Stomach (tissue), 9 donors: ENCODE results near the gene ZNF121. TPM values are rescaled to one million over a fixed set of nuclear protein-coding genes. Genes with fewer than 3 reads are reported as not detected.
"Not testable (repeated sequence)": the region's sequence is repeated elsewhere in the genome, so short reads cannot be mapped to it uniquely, and the experiment has no call there.

Source experiments
- DNase-seq, 2 donors: peaks; one replicate each; pipeline versions ENCODE4 v3.0.0 to v3.0.0-alpha.2; 2013 to 2019
- H3K27ac ChIP-seq, 5 donors: fragments of 200-600 bp in 4 of 5; sonication (generic) in 4 of 5; one replicate each; pipeline ENCODE4 v1.5.1; 2013 to 2019; ENCODE audit warnings: mild to moderate bottlenecking in 1 of 5, moderate library complexity in 1 of 5
- H3K27me3 ChIP-seq, 3 donors: fragments of 200-600 bp; sonication (generic); one replicate each; pipeline ENCODE4 v1.5.1; 2017 to 2019; ENCODE audit warnings: mixed run types in 1 of 3
- H3K36me3 ChIP-seq, 4 donors: fragments of 200-600 bp; sonication (generic); 1 replicate in 3 of 4; 2 replicates in 1 of 4; pipeline ENCODE4 v1.5.1; 2016 to 2019
- H3K4me1 ChIP-seq, 4 donors: fragments of 200-600 bp; sonication (generic); one replicate each; pipeline ENCODE4 v1.5.1; 2016 to 2019
- H3K4me3 ChIP-seq, 4 donors: fragments of 200-600 bp; sonication (generic) in 3 of 4; one replicate each; pipeline ENCODE4 v1.5.1; 2016 to 2019; ENCODE audit warnings: mild to moderate bottlenecking in 1 of 4
- H3K9me3 ChIP-seq, 4 donors: fragments of 200-600 bp; sonication (generic); one replicate each; pipeline ENCODE4 v1.5.1; 2016 to 2019
- EP300 ChIP-seq: sonication (generic); formaldehyde crosslinking; IDR thresholded peaks from one replicate; pipeline ENCODE4 v1.6.1; 2017; ENCODE audit warnings: antibody characterized with exemption
- POLR2A ChIP-seq, 4 donors: fragments of 450-650 bp; IDR thresholded peaks; one replicate each; pipeline ENCODE4 v1.6.1; 2016; ENCODE audit warnings: antibody characterized with exemption in 4 of 4, control low read depth in 2 of 4, mild to moderate bottlenecking in 1 of 4, moderate library complexity in 1 of 4
- POLR2AphosphoS5 ChIP-seq, 3 donors: sonication (generic); formaldehyde crosslinking; IDR thresholded peaks; one replicate each; pipeline ENCODE4 v1.6.1; 2016; ENCODE audit warnings: antibody characterized with exemption in 3 of 3
- WGBS, 5 donors: extraction: QIAGEN DNeasy Blood & Tissue Kit in 3 of 5; methylation state at CpG; one replicate each; pipeline versions ENCODE4 v1.1.5 to v1.1.7; 2013 to 2018; 5-methylcytosine and 5-hydroxymethylcytosine counted together
- intact Hi-C: fragments of 100-400 bp; cut with DNase I; formaldehyde crosslinking; loops from one replicate; pipeline ENCODE4 v1.15.1; 2023; ENCODE audit warnings: low total_unique reads
- polyA plus RNA-seq, 3 donors: library from polyadenylated mRNA; stranded (reverse); fragments of 200-250 nt; gene quantifications; one replicate each; pipeline ENCODE4 v1.2.3, GENCODE V29; 2013
- total RNA-seq, 5 donors: library from RNA; depleted of rRNA; stranded (reverse); fragments of >200 nt; gene quantifications; one replicate each; pipeline versions ENCODE4 v1.1.0 to v1.2.3, GENCODE V29; 2014 to 2016
- TF ChIP-seq, protein P1 (sequence below), 7 experiments: fragments of 450-650 bp in 4 of 7; fragments of 200-600 bp in 3 of 7; sonication (generic) in 3 of 7; IDR thresholded peaks; one replicate each; pipeline ENCODE4 v1.5.1; 2016 to 2019; ENCODE audit warnings: antibody characterized with exemption in 7 of 7, control low read depth in 2 of 7, mild to moderate bottlenecking in 1 of 7
- donor health status: healthy with polysubstance abuse.
- donor health status: Bipolar disorder and iron deficiency.
- donor health status: healthy.

ZNF121 gene
- total and polyA plus RNA-seq, 8 donors, result 1.8 to 72.4 (median 12.5) TPM

DNA sequence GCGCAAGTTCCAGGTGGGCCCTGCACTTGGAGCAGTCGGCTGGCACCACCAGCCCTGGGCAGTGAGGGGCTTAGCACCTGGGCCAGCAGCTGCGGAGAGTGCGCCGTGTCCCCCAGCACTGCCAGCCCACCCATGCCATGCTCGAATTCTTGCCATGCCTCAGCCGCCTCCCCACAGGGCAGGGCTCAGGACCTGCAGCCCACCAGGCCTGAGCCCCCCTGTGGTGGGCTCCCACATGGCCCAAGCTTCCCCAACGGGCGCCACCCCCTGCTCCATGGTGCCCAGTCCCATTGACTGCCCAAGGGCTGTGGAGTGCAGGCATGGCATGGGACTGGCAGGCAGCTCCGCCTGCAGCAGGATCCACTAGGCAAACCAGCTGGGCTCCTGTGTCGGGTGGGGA, 36.4 kb downstream of the ZNF121 start:
- 77 to 96% (median 92%) methylated on average over 5 to 11 of the region's 11 CpGs for WGBS, 5 donors
- no peak for DNase-seq
- TF ChIP-seq POLR2AphosphoS5 (IDR thresholded peaks at IDR 0.05), result no peak
- no peak for TF ChIP-seq POLR2A (IDR thresholded peaks at IDR 0.05)
- TF ChIP-seq, protein P1, sequence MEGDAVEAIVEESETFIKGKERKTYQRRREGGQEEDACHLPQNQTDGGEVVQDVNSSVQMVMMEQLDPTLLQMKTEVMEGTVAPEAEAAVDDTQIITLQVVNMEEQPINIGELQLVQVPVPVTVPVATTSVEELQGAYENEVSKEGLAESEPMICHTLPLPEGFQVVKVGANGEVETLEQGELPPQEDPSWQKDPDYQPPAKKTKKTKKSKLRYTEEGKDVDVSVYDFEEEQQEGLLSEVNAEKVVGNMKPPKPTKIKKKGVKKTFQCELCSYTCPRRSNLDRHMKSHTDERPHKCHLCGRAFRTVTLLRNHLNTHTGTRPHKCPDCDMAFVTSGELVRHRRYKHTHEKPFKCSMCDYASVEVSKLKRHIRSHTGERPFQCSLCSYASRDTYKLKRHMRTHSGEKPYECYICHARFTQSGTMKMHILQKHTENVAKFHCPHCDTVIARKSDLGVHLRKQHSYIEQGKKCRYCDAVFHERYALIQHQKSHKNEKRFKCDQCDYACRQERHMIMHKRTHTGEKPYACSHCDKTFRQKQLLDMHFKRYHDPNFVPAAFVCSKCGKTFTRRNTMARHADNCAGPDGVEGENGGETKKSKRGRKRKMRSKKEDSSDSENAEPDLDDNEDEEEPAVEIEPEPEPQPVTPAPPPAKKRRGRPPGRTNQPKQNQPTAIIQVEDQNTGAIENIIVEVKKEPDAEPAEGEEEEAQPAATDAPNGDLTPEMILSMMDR (IDR thresholded peaks at IDR 0.05), result no peak
- TF ChIP-seq EP300, result no peak
- no peaks in the 10 kb centered on the region for H3K27me3 ChIP-seq
- no peak overlapping the region for H3K4me3 ChIP-seq
- no peaks in the 10 kb centered on the region for H3K4me1 ChIP-seq
- intact Hi-C loops, result no loop called here
- H3K27ac ChIP-seq, result no peak overlapping the region
- H3K9me3 ChIP-seq, result peaks cover 0 to 81% (median 52%) of the 10 kb centered on the region in 4 donors
- no peaks in the 10 kb centered on the region for H3K36me3 ChIP-seq

DNA sequence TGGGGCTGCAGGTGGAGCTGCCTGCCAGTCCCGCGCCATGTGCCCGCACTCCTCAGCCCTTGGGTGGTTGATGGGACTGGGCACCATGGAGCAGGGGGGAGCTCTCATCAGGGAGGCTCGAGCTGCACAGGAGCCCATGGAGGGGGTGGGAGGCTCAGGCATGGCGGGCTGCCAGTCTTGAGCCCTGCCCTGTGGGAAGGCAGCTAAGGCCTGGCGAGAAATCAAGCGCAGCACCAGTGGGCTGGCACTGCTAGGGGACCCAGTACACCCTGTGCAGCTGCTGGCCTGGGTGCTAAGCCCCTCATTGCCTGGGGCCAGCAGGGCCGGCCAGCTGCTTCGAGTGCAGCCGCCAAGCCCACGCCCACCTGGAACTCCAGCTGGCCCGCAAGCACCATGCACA, 43.0 kb downstream of the ZNF121 start:
- 90 to 95% (median 93%) methylated on average over 6 to 12 of the region's 12 CpGs for WGBS, 5 donors
- H3K4me1 ChIP-seq, result peaks cover 0 to 23% (median 10%) of the 10 kb centered on the region in 4 donors
- H3K36me3 ChIP-seq, intact Hi-C loops, H3K4me3 ChIP-seq, DNase-seq, H3K27ac ChIP-seq, H3K27me3 ChIP-seq: not testable (repeated sequence)
- peaks cover 2 to 52% (median 23%) of the 10 kb centered on the region in 4 donors for H3K9me3 ChIP-seq

DNA sequence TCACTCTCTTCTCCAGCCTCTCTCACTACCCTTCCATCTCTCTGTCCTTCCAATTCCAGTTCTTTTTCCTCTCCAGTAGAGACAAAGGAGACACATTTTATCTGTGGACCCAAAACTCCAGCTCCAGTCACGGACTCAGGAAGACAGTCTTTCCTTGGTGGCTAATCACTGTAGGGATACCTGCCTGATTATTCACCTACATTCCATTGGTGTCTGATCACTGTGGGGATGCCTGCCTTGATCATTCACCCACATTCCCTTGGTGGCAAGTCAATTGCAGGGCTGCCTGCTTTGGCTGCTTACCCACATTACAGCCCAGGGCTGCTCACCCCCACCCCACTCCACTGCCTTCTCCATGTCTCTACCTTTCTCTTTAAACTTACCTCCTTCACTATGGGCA, 44.4 kb downstream of the ZNF121 start:
- H3K4me3 ChIP-seq, H3K27me3 ChIP-seq, intact Hi-C loops, H3K27ac ChIP-seq, DNase-seq: not testable (repeated sequence)
- 45 to 100% (median 85%) methylated on average over 1 of the region's 1 CpG for WGBS, 5 donors
- Histone ChIP-seq H3K9me3 (peaks cover 3 to 54% (median 29%) of the 10 kb centered on the region in 4 donors), H3K36me3 (peaks cover 14 to 20% (median 19%) of the 10 kb centered on the region in 4 donors), H3K4me1 (peaks cover 0 to 25% (median 10%) of the 10 kb centered on the region in 4 donors)

DNA sequence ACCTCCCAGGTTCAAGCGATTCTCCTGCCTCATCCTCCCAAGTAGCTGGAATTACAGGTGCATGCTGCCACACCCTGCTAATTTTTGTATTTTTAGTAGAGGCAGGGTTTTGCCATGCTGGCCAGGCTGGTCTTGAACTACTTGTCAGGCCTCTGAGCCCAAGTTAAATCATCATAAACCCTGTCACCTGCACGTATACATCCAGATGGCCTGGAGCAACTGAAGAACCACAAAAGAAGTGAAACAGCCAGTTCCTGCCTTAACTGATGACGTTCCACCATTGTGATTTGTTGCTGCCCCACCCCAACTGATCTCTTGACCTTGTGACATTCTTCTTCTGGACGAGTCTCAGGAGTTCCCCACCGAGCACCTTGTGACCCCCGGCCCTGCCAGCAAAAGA, 45.1 kb downstream of the ZNF121 start:
- Histone ChIP-seq H3K36me3 (peaks cover 21 to 27% (median 26%) of the 10 kb centered on the region in 4 donors), H3K4me1 (peaks cover 0 to 25% (median 10%) of the 10 kb centered on the region in 4 donors), H3K9me3 (peaks cover 9 to 56% (median 32%) of the 10 kb centered on the region in 4 donors), H3K4me3 (peak overlapping the region in 3 of 4 donors; percentile 57 to 77 (median 67)), H3K27ac (peak overlapping the region in 4 of 5 donors; percentile 90 to 91 (median 90))
- H3K27me3 ChIP-seq, intact Hi-C loops, DNase-seq: not testable (repeated sequence)
- WGBS, 5 donors, result 78 to 82% (median 80%) methylated on average over 6 of the region's 6 CpGs

DNA sequence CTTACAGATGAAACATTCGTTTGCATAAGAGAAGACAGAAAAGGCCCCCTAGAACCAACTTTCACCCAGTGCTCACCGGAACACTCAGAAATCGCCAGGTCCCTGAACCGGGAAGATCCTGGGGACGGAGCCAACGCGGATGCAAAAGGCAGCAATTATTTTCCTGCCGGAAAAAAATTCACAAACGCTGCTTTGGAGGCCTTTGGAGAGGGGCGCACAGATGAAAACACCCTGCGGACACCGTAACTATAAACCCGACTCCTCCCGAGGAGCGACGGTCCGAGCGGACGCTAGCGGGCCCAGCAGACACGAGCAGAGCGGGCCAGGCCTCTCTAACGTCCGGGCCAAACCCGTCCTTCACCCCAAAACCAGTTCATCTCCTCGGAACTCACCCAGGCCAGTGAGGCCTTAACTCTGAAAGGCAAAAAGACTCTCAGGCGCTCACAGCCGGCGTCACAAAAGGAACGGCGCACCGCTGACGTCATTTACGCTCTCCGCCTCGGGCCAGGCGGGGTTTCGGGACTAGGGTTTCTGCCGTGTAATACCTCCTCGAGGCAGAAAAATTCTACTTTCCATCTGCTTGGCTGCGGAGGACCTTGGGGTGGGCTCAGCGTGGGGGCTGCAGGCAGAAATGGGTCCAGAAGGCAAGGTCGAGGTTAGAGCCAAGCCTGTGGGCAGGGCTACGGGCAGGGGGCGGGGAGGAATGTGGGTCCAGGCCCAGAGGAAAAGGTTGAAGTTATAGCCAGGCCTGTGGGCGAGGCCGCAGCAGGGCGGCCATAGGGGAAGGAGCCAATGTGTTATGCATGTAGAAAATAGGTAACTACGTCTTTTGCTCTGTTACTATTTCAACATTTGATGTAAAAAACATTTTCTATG, 45.9 kb downstream of the ZNF121 start, which contains the start of gene ZNF426:
ZNF426 (minus strand) TSS at position 463 of the 876 bp plus-strand sequence. CDS start 2,413 bp downstream, outside the sequence.
- DNase-seq, result peak; percentile 85 to 97
- H3K27ac ChIP-seq, result peak within 1 kb of the TSS; percentile 85 to 91 (median 90)
- 1 to 3% (median 2%) methylated on average over 31 to 49 of the region's 49 CpGs for WGBS, 5 donors
- no peaks in the 10 kb centered on the region for H3K27me3 ChIP-seq
- peaks cover 0 to 25% (median 10%) of the 10 kb centered on the region in 4 donors for H3K4me1 ChIP-seq
- peak within 1 kb of the TSS; percentile 57 to 77 (median 66) for H3K4me3 ChIP-seq
- intact Hi-C loops, result no loop called here
- H3K36me3 ChIP-seq, result peaks cover 29 to 35% (median 34%) of the 10 kb centered on the region in 4 donors
- H3K9me3 ChIP-seq, result peaks cover 14 to 64% (median 36%) of the 10 kb centered on the region in 4 donors
- TF ChIP-seq POLR2AphosphoS5 (IDR thresholded peaks at IDR 0.05) (peak; percentile 58 to 80 (median 61)), POLR2A (IDR thresholded peaks at IDR 0.05) (no peak), EP300 (no peak)
- TF ChIP-seq, protein P1 (IDR thresholded peaks at IDR 0.05), result no peak
